NCI-H69 (cell line): ENCODE results near the gene SF3A2.

Experiments used
- DNase-seq: peaks from one replicate; lab custom pipeline; 2025; lab: John Stamatoyannopoulos, UW

SF3A2 gene

DNA sequence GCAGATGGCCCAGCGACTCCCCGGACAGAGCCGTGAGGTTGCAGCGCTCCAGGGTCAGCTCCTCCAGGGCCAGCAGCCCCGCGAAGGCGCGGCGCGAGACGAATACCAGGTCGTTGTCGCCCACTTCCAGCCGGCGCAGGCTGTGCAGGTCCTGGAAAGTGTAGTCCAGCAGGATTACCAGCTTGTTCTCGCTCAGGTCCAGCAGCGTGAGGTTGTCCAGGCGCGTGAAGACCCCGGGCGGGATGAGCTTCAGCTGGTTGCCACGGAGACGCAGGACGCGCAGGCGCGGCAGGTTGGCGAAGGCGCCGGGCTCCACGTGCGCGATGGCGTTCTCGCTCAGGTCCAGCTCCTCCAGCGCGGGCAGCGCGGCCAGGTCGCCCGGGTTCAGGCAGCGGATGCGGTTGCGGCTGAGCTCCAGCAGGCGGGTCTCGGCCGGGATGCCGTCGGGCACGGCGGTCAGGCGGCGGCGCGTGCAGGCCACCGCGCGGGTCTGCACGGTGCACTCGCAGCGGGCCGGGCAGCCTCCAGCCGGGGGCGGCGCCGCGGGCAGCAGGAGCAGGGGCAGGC, 54.6 kb downstream of the SF3A2 start:
- DNase-seq, result peak; percentile 90

DNA sequence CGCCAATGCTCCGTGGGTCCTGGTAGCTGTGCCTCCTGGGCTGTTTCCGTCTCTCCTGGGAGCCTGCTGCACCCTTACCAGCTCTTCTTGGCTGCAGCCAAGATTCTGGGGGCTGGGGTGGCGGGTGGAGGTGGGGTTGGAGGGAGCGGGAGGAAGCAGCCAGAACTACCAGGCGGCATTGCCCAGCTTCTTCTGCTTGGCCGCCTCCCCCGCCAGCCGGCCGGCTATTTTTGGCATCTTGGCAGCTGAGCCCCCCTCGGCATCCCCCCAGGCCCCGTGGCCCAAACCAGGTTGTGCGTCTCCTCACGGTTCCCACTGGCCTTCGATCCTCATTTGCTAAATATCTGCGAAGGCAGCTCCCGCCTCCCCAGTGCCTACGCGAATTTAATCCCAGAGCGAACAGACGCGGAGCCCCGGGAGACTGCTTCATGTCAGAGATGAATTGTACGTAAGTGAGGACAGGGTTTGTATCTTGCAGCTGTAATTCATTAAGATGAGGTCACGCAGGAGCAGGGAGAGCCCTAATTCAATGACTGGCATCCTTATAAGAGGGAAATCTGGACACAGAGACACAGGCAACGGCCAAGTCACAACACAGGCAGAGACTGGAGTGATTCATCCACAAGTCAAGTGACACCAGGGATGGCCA, 58.2 kb downstream of the SF3A2 start:
- peak; percentile 58 for DNase-seq

DNA sequence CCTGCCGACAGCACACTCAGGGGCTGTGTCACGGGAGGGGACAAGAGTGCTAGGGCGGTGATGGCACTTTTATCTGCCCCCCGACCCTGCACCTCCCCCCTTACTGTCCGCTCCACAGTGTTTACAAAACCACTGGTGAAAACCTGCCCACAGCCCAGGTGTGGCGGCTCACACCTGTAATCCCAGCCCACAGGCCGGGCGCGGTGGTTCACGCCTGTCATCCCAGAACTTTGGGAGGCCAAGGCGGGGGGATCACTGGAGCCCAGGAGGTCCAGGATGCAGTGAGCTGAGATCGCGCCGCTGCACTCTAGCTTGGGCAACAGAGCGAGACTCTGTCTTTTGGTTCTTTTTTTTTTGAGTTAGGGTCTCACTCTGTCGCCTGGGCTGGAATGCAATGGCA, 59.5 kb downstream of the SF3A2 start:
- DNase-seq, result no peak
